KMS-11 (cell line): ENCODE measurements around the gene ZGLP1.

Experiments
- H2AFZ ChIP-seq: fragments of 200-600 bp; sonication (generic); 2 replicates; pipeline ENCODE4 v1.6.1; 2016; ENCODE audit warnings: antibody characterized with exemption, mixed run types, low read depth
- H3K27ac ChIP-seq: fragments of 200-600 bp; sonication (generic); 2 replicates; pipeline ENCODE4 v1.6.1; 2016; ENCODE audit warnings: mild to moderate bottlenecking, mixed run types
- H3K27me3 ChIP-seq: fragments of 200-600 bp; sonication (generic); 2 replicates; pipeline ENCODE4 v1.6.1; 2017; ENCODE audit warnings: mild to moderate bottlenecking, low read depth, mixed run types, moderate library complexity; ENCODE audit not compliant: insufficient read depth
- H3K36me3 ChIP-seq: fragments of 200-600 bp; sonication (generic); 2 replicates; pipeline ENCODE4 v1.6.1; 2017; ENCODE audit warnings: mild to moderate bottlenecking, mixed run types; ENCODE audit not compliant: insufficient read depth
- H3K4me1 ChIP-seq: fragments of 200-600 bp; sonication (generic); 2 replicates; pipeline ENCODE4 v1.6.1; 2016; ENCODE audit warnings: mild to moderate bottlenecking, low read depth, mixed run types; ENCODE audit not compliant: poor library complexity, severe bottlenecking
- H3K4me2 ChIP-seq: fragments of 200-600 bp; sonication (generic); 2 replicates; pipeline ENCODE4 v1.7.0; 2016; ENCODE audit warnings: mild to moderate bottlenecking, mixed run types
- H3K4me3 ChIP-seq: fragments of 200-600 bp; sonication (generic); IDR thresholded peaks from 2 replicates; pipeline ENCODE4 v1.6.1; 2017; ENCODE audit warnings: low read depth, low read length, mixed read lengths; ENCODE audit not compliant: insufficient read depth
- H3K79me2 ChIP-seq: fragments of 200-600 bp; sonication (generic); 2 replicates; pipeline ENCODE4 v1.6.1; 2016; ENCODE audit warnings: low read depth, mixed run types; ENCODE audit not compliant: insufficient read depth
- H3K9ac ChIP-seq: fragments of 200-600 bp; sonication (generic); 2 replicates; pipeline ENCODE4 v1.6.1; 2016; ENCODE audit warnings: mild to moderate bottlenecking, mixed run types
- H4K20me1 ChIP-seq: fragments of 200-600 bp; sonication (generic); 2 replicates; pipeline ENCODE4 v1.6.1; 2016; ENCODE audit warnings: mild to moderate bottlenecking, mixed run types; ENCODE audit not compliant: insufficient read depth
- TF ChIP-seq, protein P1 (sequence below): fragments of 200-600 bp; sonication (generic); conservative IDR thresholded peaks from 2 replicates; pipeline ENCODE4 v1.6.1; 2017; ENCODE audit warnings: low read depth, mild to moderate bottlenecking, antibody characterized with exemption, low read length, moderate library complexity, mixed read lengths

Gene ZGLP1

GRCh38 chr19:10332158-10332964 is 22.7 kb upstream of the ZGLP1 start:
- Histone ChIP-seq H4K20me1 (no peaks in the 10 kb centered on the region), H3K27ac (peak overlapping the region; percentile 82; the same call in 1 of the 2 replicates), H3K36me3 (no peaks in the 10 kb centered on the region; the same call in 1 of the 2 replicates)

GRCh38 chr19:10329555-10329954 is 19.9 kb upstream of the ZGLP1 start:
- H3K27ac ChIP-seq = no peak overlapping the region
- no peak overlapping the region for H3K9ac ChIP-seq
- H3K27me3 ChIP-seq = no peaks in the 10 kb centered on the region
- no peaks in the 10 kb centered on the region for H4K20me1 ChIP-seq
- H3K4me2 ChIP-seq = no peak overlapping the region
- no peak overlapping the region for H3K4me3 ChIP-seq
- TF ChIP-seq, protein P1, sequence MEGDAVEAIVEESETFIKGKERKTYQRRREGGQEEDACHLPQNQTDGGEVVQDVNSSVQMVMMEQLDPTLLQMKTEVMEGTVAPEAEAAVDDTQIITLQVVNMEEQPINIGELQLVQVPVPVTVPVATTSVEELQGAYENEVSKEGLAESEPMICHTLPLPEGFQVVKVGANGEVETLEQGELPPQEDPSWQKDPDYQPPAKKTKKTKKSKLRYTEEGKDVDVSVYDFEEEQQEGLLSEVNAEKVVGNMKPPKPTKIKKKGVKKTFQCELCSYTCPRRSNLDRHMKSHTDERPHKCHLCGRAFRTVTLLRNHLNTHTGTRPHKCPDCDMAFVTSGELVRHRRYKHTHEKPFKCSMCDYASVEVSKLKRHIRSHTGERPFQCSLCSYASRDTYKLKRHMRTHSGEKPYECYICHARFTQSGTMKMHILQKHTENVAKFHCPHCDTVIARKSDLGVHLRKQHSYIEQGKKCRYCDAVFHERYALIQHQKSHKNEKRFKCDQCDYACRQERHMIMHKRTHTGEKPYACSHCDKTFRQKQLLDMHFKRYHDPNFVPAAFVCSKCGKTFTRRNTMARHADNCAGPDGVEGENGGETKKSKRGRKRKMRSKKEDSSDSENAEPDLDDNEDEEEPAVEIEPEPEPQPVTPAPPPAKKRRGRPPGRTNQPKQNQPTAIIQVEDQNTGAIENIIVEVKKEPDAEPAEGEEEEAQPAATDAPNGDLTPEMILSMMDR = no peak
- peaks cover 9% of the 10 kb centered on the region; the same call in 1 of the 2 replicates for H3K36me3 ChIP-seq
- H2AFZ ChIP-seq = no peak overlapping the region
- H3K79me2 ChIP-seq = peaks cover 26% of the 10 kb centered on the region
- H3K4me1 ChIP-seq = peaks cover 16% of the 10 kb centered on the region

More at GRCh38 chr19:10332158-10332964, 22.7 kb upstream of the ZGLP1 start:
- no peak overlapping the region for H2AFZ ChIP-seq
- H3K27me3 ChIP-seq = no peaks in the 10 kb centered on the region
- TF ChIP-seq, protein P1 = no peak
- peak overlapping the region; percentile 82 for H3K4me2 ChIP-seq
- H3K9ac ChIP-seq = peak overlapping the region; percentile 85; the same call in 1 of the 2 replicates
- H3K4me3 ChIP-seq = no peak overlapping the region
- peaks cover 16% of the 10 kb centered on the region for H3K4me1 ChIP-seq
- H3K79me2 ChIP-seq = peaks cover 26% of the 10 kb centered on the region

DNA sequence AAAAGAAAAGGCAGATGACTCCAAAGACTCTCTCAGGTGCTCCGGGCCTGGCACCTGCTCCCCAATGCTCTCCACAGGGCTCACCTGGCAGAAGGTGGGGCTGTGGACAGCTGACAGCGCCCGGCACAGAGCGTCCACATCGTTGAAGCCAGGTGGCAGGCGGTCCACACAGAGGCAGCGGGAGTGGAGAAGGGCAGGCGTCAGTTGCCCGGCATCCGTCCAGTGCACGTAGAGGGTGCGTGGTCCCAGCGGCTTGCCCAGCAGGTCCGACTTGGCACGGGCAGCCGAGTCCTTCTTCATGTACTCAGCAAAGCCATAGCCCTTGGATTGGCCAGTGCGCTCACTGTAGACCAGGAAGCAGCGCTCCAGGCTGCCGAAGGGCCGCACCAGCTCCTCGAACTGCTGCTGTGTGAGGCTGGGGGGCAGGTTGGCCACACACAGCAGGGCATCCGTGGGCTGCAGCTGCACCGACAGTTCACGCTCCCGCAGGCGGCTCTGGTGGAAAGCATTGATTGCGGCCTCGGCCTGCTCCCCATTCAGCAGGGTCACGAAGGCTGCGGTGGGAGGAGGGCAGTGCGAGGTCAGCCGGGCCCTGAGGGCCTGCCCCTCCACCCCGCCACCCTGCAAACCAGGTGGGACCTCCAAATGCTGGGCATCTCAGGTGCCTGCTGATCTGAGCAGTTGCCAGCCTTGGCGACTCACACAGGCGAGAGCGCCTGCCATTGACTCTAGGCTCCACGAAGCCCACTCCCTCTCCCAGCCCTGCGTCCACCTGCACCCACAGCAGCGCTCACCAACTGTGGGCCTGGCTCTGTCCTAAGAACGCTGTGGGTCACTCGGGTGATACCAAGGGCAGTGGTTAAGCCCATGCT is 19.2 kb upstream of the ZGLP1 start:
- H3K27me3 ChIP-seq = no peaks in the 10 kb centered on the region
- H3K4me2 ChIP-seq = no peak overlapping the region
- TF ChIP-seq, protein P1 = no peak
- H3K36me3 ChIP-seq = peaks cover 9% of the 10 kb centered on the region; the same call in 1 of the 2 replicates
- H3K27ac ChIP-seq = no peak overlapping the region
- no peak overlapping the region for H3K9ac ChIP-seq
- H3K4me1 ChIP-seq = peaks cover 12% of the 10 kb centered on the region
- H2AFZ ChIP-seq = no peak overlapping the region
- H4K20me1 ChIP-seq = no peaks in the 10 kb centered on the region
- H3K4me3 ChIP-seq = no peak overlapping the region
- peaks cover 26% of the 10 kb centered on the region for H3K79me2 ChIP-seq

GRCh38 chr19:10327793-10328192 is 18.2 kb upstream of the ZGLP1 start:
- Histone ChIP-seq H3K36me3 (peaks cover 9% of the 10 kb centered on the region; the same call in 1 of the 2 replicates), H3K27ac (no peak overlapping the region), H3K4me3 (no peak overlapping the region), H3K4me2 (no peak overlapping the region), H3K27me3 (no peaks in the 10 kb centered on the region), H2AFZ (no peak overlapping the region), H3K4me1 (peaks cover 12% of the 10 kb centered on the region), H3K9ac (no peak overlapping the region), H3K79me2 (peaks cover 25% of the 10 kb centered on the region), H4K20me1 (no peaks in the 10 kb centered on the region)
- TF ChIP-seq, protein P1 = no peak
